NCI-H1092 (cell line): ENCODE measurements around the gene KLF16.

Source experiments
- DNase-seq: peaks from one replicate; lab custom pipeline; 2025; lab: John Stamatoyannopoulos, UW

The KLF16 gene

DNA sequence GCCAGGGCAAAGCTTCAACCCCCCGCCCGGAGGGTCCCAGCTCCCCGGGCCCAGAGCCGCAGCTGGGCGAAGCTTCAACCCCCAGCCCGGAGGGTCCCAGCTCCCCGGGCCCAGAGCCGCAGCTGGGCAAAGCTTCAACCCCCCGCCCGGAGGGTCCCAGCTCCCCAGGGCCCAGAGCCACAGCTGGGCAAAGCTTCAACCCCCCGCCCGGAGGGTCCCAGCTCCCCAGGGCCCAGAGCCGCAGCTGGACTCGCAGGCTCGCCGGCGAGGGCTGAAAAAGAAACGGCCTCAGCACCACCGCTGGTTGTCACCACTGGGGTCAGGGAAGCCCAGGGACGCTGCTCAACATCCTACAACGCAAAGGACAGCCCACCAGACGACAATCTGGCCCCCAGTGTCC, 20.3 kb downstream of the KLF16 start:
- DNase-seq, result no peak

DNA sequence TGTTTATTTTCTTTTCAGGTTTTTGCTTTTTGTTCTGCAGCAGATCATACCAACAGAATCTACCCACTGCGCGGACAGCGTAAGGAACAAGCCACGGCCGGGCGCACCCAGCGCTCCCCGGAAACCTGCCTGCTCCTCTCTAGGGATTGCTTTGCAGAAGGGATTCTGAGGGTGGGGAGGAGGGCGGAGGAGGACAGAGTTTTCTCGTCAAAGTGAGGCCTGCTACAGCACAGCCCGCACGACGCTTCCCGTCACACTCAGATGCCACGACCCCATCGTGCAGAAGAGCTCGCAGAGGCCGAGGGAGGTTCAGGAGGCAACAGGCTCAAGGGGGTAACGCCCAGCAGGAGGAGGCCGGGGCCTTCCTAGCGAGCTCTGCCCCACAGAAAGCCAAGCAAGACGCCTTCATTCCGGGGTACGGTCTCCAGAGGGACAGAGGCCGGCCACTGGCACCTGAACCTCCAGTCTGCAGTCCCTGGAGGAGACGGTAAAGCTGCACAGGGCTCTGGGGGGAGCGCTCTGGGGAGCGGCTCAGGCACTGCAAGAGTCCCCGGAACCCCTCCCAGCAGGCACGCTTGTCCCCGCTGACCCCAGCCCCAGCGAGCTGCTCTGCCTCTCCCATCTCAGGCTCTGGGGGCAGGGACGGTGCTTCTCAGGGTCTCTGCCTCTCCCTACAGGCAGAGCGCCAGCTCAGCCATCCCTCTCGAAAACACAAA, 22.0 kb downstream of the KLF16 start:
- DNase-seq, result no peak

DNA sequence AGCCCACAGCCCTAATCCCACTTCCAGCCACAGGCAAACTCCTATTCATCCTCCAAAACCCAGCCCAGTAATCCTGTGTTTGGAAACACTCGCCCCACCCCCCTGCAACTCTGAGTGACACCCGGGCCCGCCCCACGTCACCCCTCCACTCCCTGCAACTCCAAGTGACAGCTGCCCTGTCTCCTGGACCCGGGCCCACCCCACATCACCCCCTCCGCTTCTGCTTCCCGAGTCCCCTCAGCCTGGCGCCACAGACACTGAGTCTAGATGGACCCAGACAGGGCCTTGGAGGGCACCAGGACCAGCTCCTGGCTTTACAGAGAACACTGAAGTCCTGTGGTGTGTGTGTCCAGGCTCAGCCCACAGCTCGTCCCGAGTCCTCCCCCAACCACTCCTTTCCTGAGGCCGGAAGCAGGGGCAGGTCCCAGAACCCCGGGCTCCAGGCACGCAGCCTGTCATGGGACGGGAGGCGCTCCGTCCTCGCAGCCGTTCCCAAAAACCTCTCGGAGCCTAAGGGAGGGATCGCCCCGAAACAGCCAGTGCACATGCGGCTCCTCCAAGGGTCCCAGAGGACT, 22.8 kb downstream of the KLF16 start:
- DNase-seq, result no peak

DNA sequence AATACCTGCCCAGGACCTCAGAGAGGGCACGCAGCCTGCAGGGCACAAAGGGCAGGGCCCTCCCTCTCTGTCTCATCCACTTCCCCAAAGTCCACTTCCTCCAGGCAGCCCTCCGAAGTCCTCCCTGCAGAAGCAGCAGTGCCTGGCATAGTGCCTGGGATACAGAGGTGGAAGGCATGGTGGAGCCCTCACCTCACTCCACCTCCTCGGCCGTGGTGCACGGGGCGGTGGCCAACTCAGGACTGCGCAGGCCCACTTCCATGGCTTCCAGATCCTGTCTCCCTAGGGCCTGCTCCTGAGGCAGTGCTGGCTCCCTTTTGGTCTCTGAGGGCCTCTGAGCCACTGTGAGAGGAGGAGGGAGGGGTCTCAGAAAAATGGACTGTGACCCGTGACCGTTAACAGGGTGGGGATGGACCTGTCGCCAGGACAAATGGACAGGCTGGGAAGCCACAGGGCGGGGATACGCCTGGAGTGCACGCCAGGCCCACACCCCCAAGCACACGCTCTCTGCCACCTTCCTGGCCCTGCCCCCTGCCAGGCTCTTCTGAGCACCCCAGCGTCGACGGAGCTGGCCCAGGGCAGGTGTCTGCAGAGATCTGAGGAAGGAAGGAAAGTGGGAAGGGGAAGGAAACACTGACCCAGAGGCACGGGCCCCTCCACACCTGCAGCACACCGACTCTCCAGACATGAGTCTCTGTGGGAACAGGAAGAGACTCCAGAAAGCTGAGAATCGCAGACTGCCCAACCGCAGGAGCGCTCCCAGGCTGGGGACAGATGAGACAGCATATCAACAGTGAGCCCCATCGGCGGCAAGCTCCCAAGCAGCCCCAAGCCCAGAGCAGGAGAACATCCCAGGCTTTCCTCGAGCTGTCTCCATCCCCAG, 23.5 kb downstream of the KLF16 start:
- DNase-seq, result no peak

DNA sequence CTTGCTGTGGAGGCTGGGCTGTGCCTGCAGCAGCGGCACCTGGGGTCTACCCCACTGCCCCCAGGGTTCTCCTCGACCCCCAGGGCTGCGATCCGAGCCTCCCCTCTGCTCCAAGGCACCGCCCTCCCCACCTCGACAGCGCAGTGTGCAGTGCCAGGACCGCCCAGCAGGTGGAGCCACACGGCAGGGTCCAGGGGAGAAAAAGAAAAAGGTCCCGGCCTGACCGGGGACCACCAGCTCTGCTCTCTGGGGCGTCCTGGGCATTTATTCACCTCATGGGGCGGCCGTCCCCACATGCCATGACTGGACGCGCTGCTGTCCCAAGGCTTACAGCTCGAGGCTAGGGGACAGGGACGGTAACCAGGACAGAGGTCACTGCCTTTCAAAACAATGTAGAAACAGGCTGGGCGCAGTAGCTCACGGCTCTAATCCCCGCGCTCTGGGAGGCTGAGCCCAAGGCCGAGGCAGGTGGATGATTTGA, 25.7 kb downstream of the KLF16 start:
- no peak for DNase-seq

DNA sequence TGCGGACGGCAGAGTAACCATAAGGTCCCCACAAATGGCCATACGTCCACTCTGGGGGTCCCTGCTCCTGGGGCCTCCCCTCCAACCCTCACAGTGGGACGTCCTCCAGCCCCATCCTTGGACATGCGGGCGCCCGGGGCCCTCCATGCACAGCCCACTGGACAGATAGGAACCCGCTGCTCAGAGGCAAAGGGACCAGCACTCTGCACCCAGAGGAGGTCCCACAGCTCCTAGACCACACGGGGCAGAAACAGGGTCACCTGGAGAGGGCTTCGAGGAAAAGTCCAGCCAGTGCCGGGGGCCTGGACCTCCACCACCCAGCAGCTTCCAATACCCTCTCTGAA, 26.2 kb downstream of the KLF16 start:
- no peak for DNase-seq

DNA sequence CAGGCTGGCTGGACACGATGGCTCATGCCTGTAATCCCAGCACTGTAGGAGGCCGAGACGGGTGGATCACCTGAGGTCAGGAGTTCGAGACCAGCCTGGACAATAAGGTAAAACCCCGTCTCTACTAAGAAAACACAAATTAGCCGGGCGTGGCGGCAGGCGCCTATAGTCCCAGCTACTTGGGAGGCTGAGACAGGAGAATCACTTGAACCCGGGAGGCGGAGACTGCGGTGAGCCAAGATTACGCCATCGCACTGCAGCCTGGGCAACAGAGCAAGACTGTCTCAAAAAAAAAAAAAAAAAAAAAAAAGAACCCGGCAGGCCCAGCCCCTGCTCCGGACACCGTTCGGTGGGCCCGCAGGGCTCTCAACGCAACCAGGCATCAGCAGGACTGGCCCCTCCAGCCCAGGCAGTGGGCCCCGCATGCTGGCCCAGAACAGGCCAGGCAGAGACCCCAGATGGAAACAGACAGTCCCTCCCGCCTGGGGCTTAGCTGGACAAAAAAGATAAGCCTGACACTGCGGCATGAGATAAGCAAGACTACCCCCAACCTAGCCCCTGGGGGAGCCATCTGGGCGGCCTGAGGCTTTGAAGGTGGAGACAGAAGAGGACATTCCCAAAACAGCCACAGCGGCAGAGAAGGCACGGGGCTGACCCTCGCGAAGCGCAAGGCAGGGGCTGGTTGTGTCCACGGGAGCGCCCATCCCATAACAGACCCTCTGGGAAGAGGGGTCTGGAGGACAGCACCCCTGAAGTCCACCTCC, 26.7 kb downstream of the KLF16 start:
- DNase-seq, result no peak

DNA sequence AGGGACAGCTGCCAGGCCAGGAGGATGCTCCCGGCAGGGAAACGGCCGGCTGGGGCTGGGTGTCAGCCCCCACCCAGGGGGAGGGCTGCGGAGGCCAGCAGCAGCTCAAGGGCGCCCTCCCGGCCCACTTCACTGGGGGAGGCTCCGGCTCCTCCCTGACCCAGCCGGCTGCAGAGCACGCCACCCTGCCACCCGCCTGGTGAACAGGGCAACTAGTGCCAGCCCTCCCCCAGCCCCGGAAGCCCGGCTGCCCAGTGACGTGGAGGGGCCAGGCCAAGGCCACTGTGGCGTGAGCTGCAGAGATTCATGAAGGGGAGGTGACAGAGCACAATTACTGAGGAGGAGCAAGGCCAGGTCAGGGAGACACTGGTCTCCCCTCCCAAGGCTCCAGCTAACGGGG, 29.8 kb downstream of the KLF16 start:
- DNase-seq, result no peak

DNA sequence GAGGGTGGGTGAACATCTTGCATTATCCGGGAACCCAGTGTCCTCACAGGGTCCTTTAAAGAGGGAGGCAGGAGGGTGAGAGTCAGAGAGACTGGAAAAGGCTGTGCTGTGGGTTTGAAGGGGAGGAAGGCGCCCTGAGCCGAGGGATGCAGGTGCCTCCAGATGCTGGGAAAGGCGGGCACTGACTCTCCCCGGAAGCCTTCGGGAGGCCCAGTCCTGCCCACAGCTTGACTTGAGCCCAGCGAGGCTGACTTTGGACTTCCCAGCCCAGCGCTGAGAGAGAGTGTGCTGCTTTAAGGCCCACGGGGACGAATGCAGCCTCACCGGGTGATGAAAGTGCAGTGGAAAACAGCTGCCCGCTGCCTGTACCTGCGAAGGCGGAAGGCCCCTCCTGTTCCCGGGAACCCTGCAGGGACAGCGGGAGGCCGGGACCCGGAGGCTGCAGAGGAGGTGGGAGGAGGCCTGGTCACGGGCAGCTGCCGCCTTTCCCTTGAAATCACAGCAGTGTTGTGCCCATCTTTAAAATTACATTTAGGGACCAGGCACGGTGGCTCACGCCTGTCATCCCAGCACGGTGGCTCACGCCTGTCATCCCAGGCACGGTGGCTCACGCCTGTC, 31.2 kb downstream of the KLF16 start:
- DNase-seq, result no peak

DNA sequence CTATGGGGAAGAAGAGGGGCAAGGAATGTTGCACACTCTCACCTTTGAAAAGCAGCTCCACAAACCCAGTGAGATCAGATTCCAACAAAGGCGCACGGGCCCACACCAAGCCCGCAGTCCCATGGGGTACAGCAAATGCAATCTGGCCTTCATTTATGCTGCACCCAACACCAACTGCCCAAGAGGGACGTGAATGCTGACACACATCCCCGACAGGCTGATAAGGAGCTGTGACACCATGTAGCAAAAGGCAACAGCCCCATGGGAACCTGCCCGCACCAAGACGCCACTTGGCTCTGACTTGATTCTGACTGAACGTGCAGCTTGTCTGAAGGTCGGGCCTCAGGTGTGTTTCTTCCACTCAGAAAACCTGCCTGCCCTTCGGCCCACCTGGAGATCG, 32.4 kb downstream of the KLF16 start:
- no peak for DNase-seq

DNA sequence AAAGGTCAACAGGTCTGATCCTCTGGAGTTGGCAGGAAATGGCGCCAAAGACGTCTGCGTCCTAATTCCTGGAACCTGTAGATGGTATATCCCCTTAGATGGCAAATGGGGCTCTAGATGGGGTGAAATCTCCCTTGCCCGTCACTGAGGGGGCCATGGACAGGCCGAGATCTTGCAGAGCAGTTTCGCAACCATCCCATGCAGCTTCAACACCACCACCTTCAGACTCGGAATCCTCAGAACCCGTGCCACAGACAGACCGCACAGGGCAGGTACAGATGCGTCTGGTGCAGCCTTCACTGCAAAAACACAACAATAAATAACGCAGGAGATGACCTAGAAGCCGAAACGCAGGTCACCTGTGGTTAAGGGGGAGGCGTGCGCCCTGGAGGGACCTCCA, 32.8 kb downstream of the KLF16 start:
- no peak for DNase-seq

DNA sequence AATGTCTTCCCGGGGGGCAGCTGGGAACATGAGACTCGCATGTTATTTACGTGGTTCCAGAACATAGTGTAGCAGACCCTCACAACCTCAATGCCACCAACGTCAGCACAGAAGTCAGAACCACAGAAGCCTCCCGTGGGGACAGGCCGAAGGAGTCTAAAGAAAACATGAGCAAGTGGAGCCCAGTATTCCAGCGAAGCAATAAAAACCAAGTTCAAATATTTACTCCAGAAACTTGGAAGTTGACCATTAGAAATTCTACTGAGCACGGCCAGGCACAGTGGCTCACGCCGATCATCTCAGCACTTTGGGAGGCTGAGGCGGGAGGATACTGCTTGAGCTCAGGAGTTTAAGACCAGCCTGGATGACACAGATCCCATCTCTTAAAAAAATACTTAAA, 33.4 kb downstream of the KLF16 start:
- DNase-seq, result no peak

DNA sequence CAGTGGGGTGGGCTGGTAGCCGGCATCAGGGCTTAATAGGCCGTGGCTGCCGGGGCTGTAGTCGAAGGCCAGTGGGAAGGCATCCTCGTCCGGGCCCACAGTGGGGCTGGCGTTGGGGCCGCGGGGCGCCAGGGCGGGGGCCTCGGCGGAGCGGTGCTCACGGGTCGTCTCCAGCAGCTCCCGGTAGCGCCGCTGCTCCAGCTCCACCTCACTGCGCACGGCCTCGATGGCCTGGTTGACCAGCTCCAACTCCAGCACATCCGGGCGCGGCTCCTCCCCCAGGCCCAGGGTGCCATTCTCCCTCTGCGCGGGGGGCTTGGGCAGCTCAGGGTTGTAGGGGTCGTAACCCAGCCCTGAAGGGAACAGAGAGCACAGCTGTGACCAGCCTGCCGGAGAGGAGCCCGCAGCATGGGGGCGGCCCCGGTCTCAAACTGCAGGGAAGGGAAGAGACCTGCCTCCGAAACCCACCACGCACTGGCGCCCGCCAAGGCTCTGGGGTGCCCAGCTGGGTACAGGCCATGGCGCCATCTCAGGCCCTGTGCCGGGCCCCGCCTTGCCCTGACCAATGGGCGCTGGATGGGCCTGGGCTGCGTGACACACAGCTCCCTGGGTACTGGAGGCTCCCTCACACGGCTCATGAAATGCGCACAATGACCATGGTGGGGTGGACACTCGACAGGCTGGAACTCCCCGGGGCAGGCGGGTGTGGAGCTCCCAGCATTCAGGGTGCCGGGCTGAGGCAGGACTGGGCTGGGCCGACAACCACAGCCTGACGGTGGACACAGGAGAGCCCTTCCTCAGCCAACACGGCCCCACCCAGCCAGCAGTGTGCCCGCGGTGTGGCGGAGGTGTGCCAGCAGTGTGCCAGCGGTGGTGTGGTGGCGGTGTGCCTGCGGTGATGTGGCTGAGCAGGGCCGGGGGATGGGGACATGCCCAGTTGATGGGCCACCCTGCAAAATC, 34.8 kb downstream of the KLF16 start:
- DNase-seq, result no peak

DNA sequence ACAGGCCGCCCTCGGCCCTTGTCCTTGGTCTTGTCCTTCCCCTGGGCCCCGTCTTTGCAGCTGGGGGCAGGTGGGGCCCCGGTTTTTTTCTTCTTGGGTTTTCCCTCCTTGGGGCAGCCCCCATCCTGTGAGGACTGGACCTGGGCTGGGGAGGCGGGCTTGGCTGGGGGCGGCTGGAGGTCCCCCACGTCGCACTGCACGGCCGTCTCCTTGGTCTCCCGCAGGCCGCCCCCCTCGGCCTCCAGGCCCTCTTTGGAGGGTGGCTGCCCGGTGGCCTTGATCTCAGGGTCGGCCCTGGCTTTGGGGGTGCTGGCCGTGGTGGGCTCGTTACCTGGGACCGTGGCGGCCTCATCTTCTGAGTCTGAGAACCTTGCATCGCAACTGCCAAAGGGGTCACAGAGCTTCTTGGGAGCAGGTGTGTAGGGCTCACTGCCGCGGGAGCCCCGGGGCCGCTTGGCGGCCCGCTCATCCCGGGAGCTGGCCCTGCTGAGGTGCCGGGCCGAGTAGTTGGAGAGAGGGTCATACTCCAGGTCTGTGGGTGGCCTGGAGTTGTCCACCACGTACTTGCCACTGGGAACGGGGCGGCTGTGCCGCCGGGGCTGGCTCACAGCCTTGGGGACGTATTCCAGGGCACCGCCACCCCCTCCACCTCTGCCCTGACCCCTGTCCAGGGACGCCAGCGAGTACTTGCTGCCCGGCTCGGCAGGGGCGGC, 35.7 kb downstream of the KLF16 start:
- DNase-seq, result no peak

DNA sequence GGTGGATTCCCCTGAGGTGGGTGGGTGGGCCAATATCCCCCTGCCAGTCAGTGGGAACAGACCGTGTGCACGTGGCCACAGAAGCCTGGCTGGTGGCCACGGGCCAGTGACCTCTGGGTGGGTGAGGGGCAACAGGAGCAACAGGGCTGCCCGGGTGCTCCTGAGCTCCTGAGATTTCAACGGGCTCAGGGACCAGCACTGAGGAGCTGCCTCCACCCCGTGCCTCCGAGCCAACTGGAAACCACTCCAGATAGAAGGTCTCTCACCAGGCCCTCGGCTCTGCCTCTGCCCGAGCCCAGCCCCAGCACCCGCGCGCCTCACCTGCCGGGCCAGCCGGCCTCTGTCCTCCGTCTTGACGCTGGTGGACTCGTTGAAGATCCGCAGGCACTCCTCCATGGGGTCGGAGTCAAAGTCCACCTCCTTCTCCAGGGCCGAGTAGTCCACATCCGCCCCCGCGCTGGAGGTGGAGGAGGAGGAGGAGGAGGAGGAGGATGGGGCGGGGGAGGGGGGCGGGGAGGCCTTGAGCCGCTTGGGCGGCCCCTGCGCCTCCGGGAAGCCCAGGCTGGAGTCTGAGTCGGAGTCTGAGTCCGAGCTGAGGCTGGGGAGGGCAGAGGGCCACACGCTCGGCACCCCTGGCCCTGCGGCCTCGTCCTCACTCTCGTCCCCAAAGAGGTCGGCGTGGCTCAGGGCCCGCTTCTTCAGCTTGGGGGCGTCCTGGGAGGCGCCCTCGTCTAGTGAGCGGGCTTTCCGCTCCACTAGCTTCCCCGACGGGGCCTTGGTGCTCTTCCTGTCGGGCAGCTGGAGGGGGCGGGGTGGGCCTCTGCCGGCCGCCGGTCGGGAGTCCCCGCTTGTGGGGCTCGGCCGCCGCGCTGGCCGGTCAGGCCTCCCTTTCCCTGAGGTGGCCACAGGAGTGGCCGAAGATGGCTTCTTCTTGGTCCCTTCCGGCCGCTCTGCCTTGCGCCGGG, 36.5 kb downstream of the KLF16 start:
- no peak for DNase-seq

DNA sequence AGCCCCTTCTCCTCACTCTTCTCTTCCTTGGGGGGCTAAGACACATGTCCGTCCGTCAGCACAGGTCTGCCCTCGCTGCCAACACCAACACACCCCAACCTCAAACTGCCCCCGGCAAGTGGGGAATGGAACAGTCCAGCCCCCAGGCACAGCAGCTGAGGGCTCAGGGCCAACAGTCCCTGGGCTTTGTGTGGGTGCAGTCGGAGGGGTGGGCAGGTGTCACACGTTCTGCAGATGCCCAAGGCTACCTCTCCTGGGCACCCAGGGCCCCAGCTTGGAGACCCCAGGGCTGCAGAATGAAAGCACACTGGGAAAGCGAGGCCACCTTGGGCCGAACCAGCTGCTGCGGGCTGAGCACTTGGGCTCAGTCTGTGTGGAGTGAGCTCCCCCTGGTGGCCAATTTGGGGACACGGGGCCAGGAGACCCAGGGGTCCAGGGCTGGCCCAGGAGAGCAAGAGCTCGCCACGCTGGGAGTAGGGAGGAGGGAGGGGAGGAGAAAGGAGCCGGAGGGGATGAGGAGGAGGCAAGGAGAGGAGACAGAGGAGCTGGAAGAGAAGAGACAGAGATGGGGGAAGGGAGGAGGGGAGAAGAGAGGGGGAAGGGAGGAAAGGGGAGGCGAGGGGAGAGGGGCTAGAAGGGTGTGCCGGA, 37.3 kb downstream of the KLF16 start:
- DNase-seq, result peak; percentile 67

DNA sequence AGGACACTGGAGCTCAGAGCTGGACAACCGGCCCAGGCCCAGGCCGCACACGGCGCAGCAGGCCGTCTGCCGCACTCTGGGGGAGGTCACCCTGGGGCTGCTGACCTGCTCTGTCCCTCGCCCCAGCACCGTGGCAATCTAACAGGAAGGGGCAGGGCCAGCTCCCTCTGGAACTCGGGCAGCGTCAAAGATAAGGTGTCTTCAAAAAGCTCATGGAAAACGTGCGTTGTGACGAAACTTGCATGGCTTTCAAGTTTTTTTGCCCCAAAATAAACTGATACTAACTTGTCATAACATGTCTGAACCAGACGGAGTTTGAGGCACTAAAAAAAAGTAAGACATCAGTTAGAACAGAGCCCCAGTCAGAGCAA, 39.1 kb downstream of the KLF16 start:
- no peak for DNase-seq

DNA sequence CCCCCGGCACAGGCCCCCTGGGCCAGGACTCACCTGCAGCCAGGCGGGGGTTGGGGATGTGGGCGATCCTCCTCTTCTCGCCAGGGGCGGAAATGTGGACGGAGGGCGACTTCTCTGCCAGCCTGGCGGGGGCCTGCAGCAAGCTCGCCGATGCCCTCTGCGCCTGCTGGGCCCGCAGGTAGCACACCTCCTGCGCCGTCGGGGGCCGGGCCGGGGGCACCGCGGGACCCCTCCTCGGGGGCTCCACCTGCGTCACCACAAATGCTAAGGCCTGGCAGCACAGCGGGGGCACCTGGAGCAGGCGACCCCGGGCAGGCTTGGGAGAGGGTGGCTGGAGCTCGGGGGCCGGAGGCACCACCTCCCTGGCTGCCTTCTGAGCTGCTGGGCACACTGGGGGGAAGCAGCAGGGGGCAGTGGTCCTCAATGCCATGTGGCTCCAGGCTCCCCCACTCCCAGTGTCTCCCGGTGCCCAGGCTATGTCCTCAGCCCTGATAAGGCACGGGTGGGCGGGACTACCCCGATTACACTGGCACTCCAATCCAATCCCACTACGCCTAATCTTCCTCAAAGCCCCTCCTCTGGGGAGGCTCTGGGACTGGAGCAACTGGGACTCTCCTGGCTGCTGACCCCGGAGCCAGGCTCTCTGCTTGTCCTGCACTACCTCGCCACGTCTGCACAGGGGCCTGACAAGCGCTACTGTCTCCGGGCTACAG, 39.7 kb downstream of the KLF16 start:
- no peak for DNase-seq
